Activated naive CD8-positive, alpha-beta T cell treated with anti-CD3 and anti-CD28 coated beads for 36 hours (primary cell): ENCODE measurements around the gene TTC16. TPM values are rescaled to one million over a fixed set of nuclear protein-coding genes. Genes with fewer than 3 reads are reported as not detected.
"Not testable (repeated sequence)": the region's sequence is repeated elsewhere in the genome, so short reads cannot be mapped to it uniquely, and the experiment has no call there.

Experiments used
- DNase-seq: peaks from one replicate; pipeline ENCODE4 v3.0.0; 2021
- H3K27ac Mint-ChIP-seq: one replicate; pipeline ENCODE4 v1.8.0; 2022; ENCODE audit warnings: mild to moderate bottlenecking, moderate library complexity, mixed read lengths
- H3K27me3 Mint-ChIP-seq: one replicate; pipeline ENCODE4 v1.8.0; 2022; ENCODE audit warnings: mild to moderate bottlenecking, mixed read lengths
- H3K36me3 Mint-ChIP-seq: one replicate; pipeline ENCODE4 v1.8.0; 2021; ENCODE audit warnings: mild to moderate bottlenecking, mixed read lengths
- H3K4me1 Mint-ChIP-seq: one replicate; pipeline ENCODE4 v1.8.0; 2021; ENCODE audit warnings: mixed read lengths
- H3K4me3 Mint-ChIP-seq: one replicate; pipeline ENCODE4 v1.8.0; 2022; ENCODE audit warnings: mild to moderate bottlenecking, moderate library complexity, mixed read lengths
- H3K9me3 Mint-ChIP-seq: one replicate; pipeline ENCODE4 v1.8.0; 2022; ENCODE audit warnings: mixed read lengths
- total RNA-seq, 2 experiments: library from RNA; stranded (reverse); gene quantifications; one replicate each; pipeline ENCODE4 v1.2.3, GENCODE V29; 2021

The TTC16 gene
- total RNA-seq, 2 experiments from 2014 or later = 1.3 to 1.4 TPM

GRCh38 chr9:127755061-127756060 lies 39.5 kb downstream of the TTC16 start:
- no peaks in the 10 kb centered on the region for H3K27me3 Mint-ChIP-seq
- H3K4me3 Mint-ChIP-seq = no peak overlapping the region
- no peaks in the 10 kb centered on the region for H3K4me1 Mint-ChIP-seq
- H3K9me3 Mint-ChIP-seq = no peaks in the 10 kb centered on the region
- H3K36me3 Mint-ChIP-seq = peaks cover 6% of the 10 kb centered on the region
- no peak overlapping the region for H3K27ac Mint-ChIP-seq
- DNase-seq = no peak

- no peak for DNase-seq
- Mint-ChIP-seq H3K36me3 (peaks cover 4% of the 10 kb centered on the region), H3K4me3 (no peak overlapping the region), H3K27ac (no peak overlapping the region), H3K27me3 (no peaks in the 10 kb centered on the region), H3K4me1 (no peaks in the 10 kb centered on the region), H3K9me3 (no peaks in the 10 kb centered on the region)
These were observed 40.4 kb downstream of the TTC16 start for GRCh38 chr9:127756233-127756632.

GRCh38 chr9:127756776-127757175 lies 40.9 kb downstream of the TTC16 start:
- H3K4me3 Mint-ChIP-seq, H3K27me3 Mint-ChIP-seq, DNase-seq, H3K9me3 Mint-ChIP-seq, H3K27ac Mint-ChIP-seq, H3K36me3 Mint-ChIP-seq, H3K4me1 Mint-ChIP-seq: not testable (repeated sequence)

GRCh38 chr9:127758843-127759242 lies 43.0 kb downstream of the TTC16 start:
- Mint-ChIP-seq H3K36me3 (peaks cover 4% of the 10 kb centered on the region), H3K27ac (peak overlapping the region; percentile 13), H3K4me1 (peaks cover 5% of the 10 kb centered on the region), H3K9me3 (no peaks in the 10 kb centered on the region), H3K27me3 (no peaks in the 10 kb centered on the region), H3K4me3 (no peak overlapping the region)
- no peak for DNase-seq

GRCh38 chr9:127761061-127761460 lies 45.2 kb downstream of the TTC16 start:
- no peak for DNase-seq
- Mint-ChIP-seq H3K27ac (no peak overlapping the region), H3K4me1 (peaks cover 11% of the 10 kb centered on the region), H3K4me3 (no peak overlapping the region), H3K36me3 (peaks cover 5% of the 10 kb centered on the region), H3K9me3 (no peaks in the 10 kb centered on the region), H3K27me3 (no peaks in the 10 kb centered on the region)

GRCh38 chr9:127761491-127761956 lies 45.6 kb downstream of the TTC16 start:
- H3K4me1 Mint-ChIP-seq = peaks cover 13% of the 10 kb centered on the region
- no peak overlapping the region for H3K4me3 Mint-ChIP-seq
- no peaks in the 10 kb centered on the region for H3K9me3 Mint-ChIP-seq
- H3K27me3 Mint-ChIP-seq = no peaks in the 10 kb centered on the region
- no peak overlapping the region for H3K27ac Mint-ChIP-seq
- no peak for DNase-seq
- H3K36me3 Mint-ChIP-seq = peaks cover 10% of the 10 kb centered on the region

- H3K4me3 Mint-ChIP-seq = no peak overlapping the region
- H3K9me3 Mint-ChIP-seq = no peaks in the 10 kb centered on the region
- H3K27me3 Mint-ChIP-seq = no peaks in the 10 kb centered on the region
- no peak for DNase-seq
- no peak overlapping the region for H3K27ac Mint-ChIP-seq
- peaks cover 16% of the 10 kb centered on the region for H3K4me1 Mint-ChIP-seq
- peaks cover 15% of the 10 kb centered on the region for H3K36me3 Mint-ChIP-seq
These were observed 46.3 kb downstream of the TTC16 start for GRCh38 chr9:127762111-127762676.

- peak overlapping the region; percentile 30 for H3K27ac Mint-ChIP-seq
- H3K27me3 Mint-ChIP-seq = no peaks in the 10 kb centered on the region
- H3K9me3 Mint-ChIP-seq = no peaks in the 10 kb centered on the region
- DNase-seq = no peak
- peaks cover 21% of the 10 kb centered on the region for H3K36me3 Mint-ChIP-seq
- no peak overlapping the region for H3K4me3 Mint-ChIP-seq
- H3K4me1 Mint-ChIP-seq = peaks cover 31% of the 10 kb centered on the region
These were observed 48.1 kb downstream of the TTC16 start for GRCh38 chr9:127763918-127764384.

- H3K27me3 Mint-ChIP-seq = no peaks in the 10 kb centered on the region
- DNase-seq = no peak
- no peak overlapping the region for H3K27ac Mint-ChIP-seq
- H3K4me1 Mint-ChIP-seq = peaks cover 40% of the 10 kb centered on the region
- peaks cover 26% of the 10 kb centered on the region for H3K36me3 Mint-ChIP-seq
- H3K4me3 Mint-ChIP-seq = no peak overlapping the region
- no peaks in the 10 kb centered on the region for H3K9me3 Mint-ChIP-seq
These were observed 49.5 kb downstream of the TTC16 start for GRCh38 chr9:127765418-127765817.

- H3K36me3 Mint-ChIP-seq = peaks cover 26% of the 10 kb centered on the region
- H3K4me3 Mint-ChIP-seq = peak overlapping the region; percentile 50
- no peaks in the 10 kb centered on the region for H3K27me3 Mint-ChIP-seq
- no peaks in the 10 kb centered on the region for H3K9me3 Mint-ChIP-seq
- peaks cover 51% of the 10 kb centered on the region for H3K4me1 Mint-ChIP-seq
- peak overlapping the region; percentile 86 for H3K27ac Mint-ChIP-seq
- DNase-seq = no peak
These were observed 51.5 kb downstream of the TTC16 start for GRCh38 chr9:127767410-127767809.

GRCh38 chr9:127767909-127768331 lies 52.0 kb downstream of the TTC16 start:
- Mint-ChIP-seq H3K36me3 (peaks cover 25% of the 10 kb centered on the region), H3K9me3 (no peaks in the 10 kb centered on the region), H3K4me3 (no peak overlapping the region), H3K27me3 (no peaks in the 10 kb centered on the region), H3K27ac (peak overlapping the region; percentile 86), H3K4me1 (peaks cover 47% of the 10 kb centered on the region)
- DNase-seq = no peak

- no peaks in the 10 kb centered on the region for H3K27me3 Mint-ChIP-seq
- DNase-seq = no peak
- H3K4me3 Mint-ChIP-seq = peak overlapping the region; percentile 53
- H3K36me3 Mint-ChIP-seq = peaks cover 26% of the 10 kb centered on the region
- H3K4me1 Mint-ChIP-seq = peaks cover 52% of the 10 kb centered on the region
- H3K9me3 Mint-ChIP-seq = no peaks in the 10 kb centered on the region
- peak overlapping the region; percentile 39 for H3K27ac Mint-ChIP-seq
These were observed 52.8 kb downstream of the TTC16 start for GRCh38 chr9:127768698-127769097.

GRCh38 chr9:127769101-127769500 lies 53.2 kb downstream of the TTC16 start:
- no peak for DNase-seq
- Mint-ChIP-seq H3K4me1 (peaks cover 53% of the 10 kb centered on the region), H3K27me3 (no peaks in the 10 kb centered on the region), H3K27ac (peak overlapping the region; percentile 39), H3K9me3 (no peaks in the 10 kb centered on the region), H3K36me3 (peaks cover 30% of the 10 kb centered on the region), H3K4me3 (peak overlapping the region; percentile 53)

- Mint-ChIP-seq H3K4me3 (peak overlapping the region; percentile 85), H3K27ac (peak overlapping the region; percentile 83), H3K9me3 (no peaks in the 10 kb centered on the region), H3K27me3 (no peaks in the 10 kb centered on the region), H3K4me1 (peaks cover 55% of the 10 kb centered on the region), H3K36me3 (peaks cover 34% of the 10 kb centered on the region)
- DNase-seq = no peak
These were observed 54.2 kb downstream of the TTC16 start for GRCh38 chr9:127769929-127770582.

GRCh38 chr9:127770583-127770904 lies 54.7 kb downstream of the TTC16 start:
- H3K4me1 Mint-ChIP-seq = peaks cover 55% of the 10 kb centered on the region
- peaks cover 33% of the 10 kb centered on the region for H3K36me3 Mint-ChIP-seq
- H3K27me3 Mint-ChIP-seq = no peaks in the 10 kb centered on the region
- peak overlapping the region; percentile 85 for H3K4me3 Mint-ChIP-seq
- H3K27ac Mint-ChIP-seq = peak overlapping the region; percentile 83
- no peaks in the 10 kb centered on the region for H3K9me3 Mint-ChIP-seq
- DNase-seq = no peak
